Muscle layer of colon (tissue), 2 donors: ENCODE measurements around the gene MELTF.
A peak's percentile ranks its signal among the peaks of the same experiment; 100 is the strongest.
"Not testable (repeated sequence)": the region's sequence is repeated elsewhere in the genome, so short reads cannot be mapped to it uniquely, and the experiment has no call there.

Source experiments
- H3K27ac ChIP-seq: one replicate; pipeline ENCODE4 v1.7.0; 2013; ENCODE audit warnings: low read depth, mild to moderate bottlenecking, low read length, moderate library complexity
- H3K27me3 ChIP-seq, 2 donors: one replicate each; pipeline ENCODE4 v1.7.0; 2013; ENCODE audit warnings: low read length in 2 of 2, mild to moderate bottlenecking in 2 of 2; ENCODE audit not compliant: insufficient read depth in 2 of 2, control insufficient read depth in 1 of 2
- H3K36me3 ChIP-seq: one replicate; pipeline ENCODE4 v1.7.0; 2013; ENCODE audit warnings: mild to moderate bottlenecking, low read length; ENCODE audit not compliant: insufficient read depth
- H3K4me1 ChIP-seq: one replicate; pipeline ENCODE4 v1.7.0; 2013; ENCODE audit warnings: mild to moderate bottlenecking, low read length; ENCODE audit not compliant: insufficient read depth
- H3K4me3 ChIP-seq, 2 donors: one replicate each; pipeline ENCODE4 v1.7.0; 2013; ENCODE audit warnings: low read length in 2 of 2, low read depth in 1 of 2, mild to moderate bottlenecking in 1 of 2, moderate library complexity in 1 of 2
- H3K9ac ChIP-seq: one replicate; pipeline ENCODE4 v1.7.0; 2013; ENCODE audit warnings: low read length
- H3K9me3 ChIP-seq: one replicate; pipeline ENCODE4 v1.7.0; 2013; ENCODE audit warnings: mild to moderate bottlenecking, low read length
- donor health status: abdominal sarcoma.
- donor health status: Adenocarcinoma of cecum.

Gene MELTF

GRCh38 chr3:197029511-197030167, at the start of gene MELTF:
Gene MELTF (minus strand): TSS chr3:197029817. CDS start chr3:197029702, 115 bp downstream.
- H3K36me3 ChIP-seq: no peaks in the 10 kb centered on the region
- H3K9me3 ChIP-seq: no peaks in the 10 kb centered on the region
- H3K9ac ChIP-seq: no peak within 1 kb of the TSS
- no peak within 1 kb of the TSS for H3K27ac ChIP-seq
- H3K4me3 ChIP-seq: peak within 1 kb of the TSS; percentile 32 to 47
- peaks cover 0 to 12% of the 10 kb centered on the region in 2 donors for H3K27me3 ChIP-seq
- H3K4me1 ChIP-seq: no peaks in the 10 kb centered on the region

GRCh38 chr3:197076415-197076814, 46.8 kb upstream of the MELTF start:
- no peak overlapping the region for H3K4me3 ChIP-seq
- no peak overlapping the region for H3K9ac ChIP-seq

GRCh38 chr3:197068077-197068476, 38.5 kb upstream of the MELTF start:
- H3K36me3 ChIP-seq: peaks cover 8% of the 10 kb centered on the region

More at GRCh38 chr3:197076415-197076814, 46.8 kb upstream of the MELTF start:
- H3K27ac ChIP-seq: no peak overlapping the region
- no peaks in the 10 kb centered on the region for H3K4me1 ChIP-seq
- H3K36me3 ChIP-seq: peaks cover 4% of the 10 kb centered on the region
- H3K9me3 ChIP-seq: no peaks in the 10 kb centered on the region
- H3K27me3 ChIP-seq: no peaks in the 10 kb centered on the region

GRCh38 chr3:197064771-197065170, 35.2 kb upstream of the MELTF start:
- Histone ChIP-seq H3K9ac (no peak overlapping the region), H3K27me3 (no peaks in the 10 kb centered on the region), H3K27ac (no peak overlapping the region), H3K9me3 (no peaks in the 10 kb centered on the region), H3K4me1 (no peaks in the 10 kb centered on the region), H3K4me3 (no peak overlapping the region), H3K36me3 (peaks cover 11% of the 10 kb centered on the region)

More at GRCh38 chr3:197068077-197068476, 38.5 kb upstream of the MELTF start:
- Histone ChIP-seq H3K4me3 (no peak overlapping the region), H3K27ac (no peak overlapping the region), H3K27me3 (no peaks in the 10 kb centered on the region), H3K9ac (no peak overlapping the region), H3K9me3 (no peaks in the 10 kb centered on the region), H3K4me1 (no peaks in the 10 kb centered on the region)

- H3K27ac ChIP-seq: no peak overlapping the region
- H3K9me3 ChIP-seq: no peaks in the 10 kb centered on the region
- no peak overlapping the region for H3K4me3 ChIP-seq
- H3K36me3 ChIP-seq: peaks cover 21% of the 10 kb centered on the region
- no peaks in the 10 kb centered on the region for H3K4me1 ChIP-seq
- H3K9ac ChIP-seq: no peak overlapping the region
- no peaks in the 10 kb centered on the region for H3K27me3 ChIP-seq
Measured at GRCh38 chr3:197062446-197062845, 32.8 kb upstream of the MELTF start.

GRCh38 chr3:197051637-197052036, 22.0 kb upstream of the MELTF start:
- not testable (repeated sequence) for H3K4me1 ChIP-seq, H3K36me3 ChIP-seq, H3K27ac ChIP-seq, H3K9me3 ChIP-seq, H3K4me3 ChIP-seq, H3K9ac ChIP-seq, H3K27me3 ChIP-seq

- peaks cover 2% of the 10 kb centered on the region for H3K36me3 ChIP-seq
Measured at GRCh38 chr3:197050511-197050910, 20.9 kb upstream of the MELTF start.

GRCh38 chr3:197042539-197042938, 12.9 kb upstream of the MELTF start:
- H3K4me1 ChIP-seq: no peaks in the 10 kb centered on the region
- no peak overlapping the region for H3K9ac ChIP-seq
- H3K27ac ChIP-seq: no peak overlapping the region
- H3K4me3 ChIP-seq: no peak overlapping the region
- peaks cover 7% of the 10 kb centered on the region for H3K36me3 ChIP-seq
- H3K27me3 ChIP-seq: no peaks in the 10 kb centered on the region
- H3K9me3 ChIP-seq: no peaks in the 10 kb centered on the region

More at GRCh38 chr3:197050511-197050910, 20.9 kb upstream of the MELTF start:
- Histone ChIP-seq H3K9ac (no peak overlapping the region), H3K4me3 (no peak overlapping the region), H3K4me1 (no peaks in the 10 kb centered on the region), H3K27ac (no peak overlapping the region), H3K27me3 (no peaks in the 10 kb centered on the region), H3K9me3 (no peaks in the 10 kb centered on the region)

- Histone ChIP-seq H3K9ac (no peak overlapping the region), H3K36me3 (peaks cover 7% of the 10 kb centered on the region), H3K27ac (no peak overlapping the region), H3K9me3 (no peaks in the 10 kb centered on the region), H3K27me3 (no peaks in the 10 kb centered on the region), H3K4me1 (no peaks in the 10 kb centered on the region), H3K4me3 (no peak overlapping the region)
Measured at GRCh38 chr3:197041875-197042488, 12.4 kb upstream of the MELTF start.

- Histone ChIP-seq H3K27ac (no peak overlapping the region), H3K36me3 (peaks cover 7% of the 10 kb centered on the region), H3K9ac (no peak overlapping the region), H3K4me1 (no peaks in the 10 kb centered on the region), H3K4me3 (no peak overlapping the region), H3K9me3 (no peaks in the 10 kb centered on the region), H3K27me3 (no peaks in the 10 kb centered on the region)
Measured at GRCh38 chr3:197040658-197041057, 11.0 kb upstream of the MELTF start.

GRCh38 chr3:197038679-197039462, 9.3 kb upstream of the MELTF start:
- no peaks in the 10 kb centered on the region for H3K36me3 ChIP-seq
- H3K9ac ChIP-seq: no peak overlapping the region
- H3K4me1 ChIP-seq: no peaks in the 10 kb centered on the region
- peaks cover 0 to 9% of the 10 kb centered on the region in 2 donors for H3K27me3 ChIP-seq
- H3K9me3 ChIP-seq: no peaks in the 10 kb centered on the region
- no peak overlapping the region for H3K4me3 ChIP-seq
- H3K27ac ChIP-seq: no peak overlapping the region
